Left lung (tissue), 10 donors: ENCODE results near the gene VAX1. TPM values are rescaled to one million over a fixed set of nuclear protein-coding genes. Genes with fewer than 3 reads are reported as not detected.

Source experiments
- ATAC-seq: fragments of 200-7000 bp; cut with Tn5 transposase; one replicate; pipeline ENCODE4 v1.9.1; 2020; ENCODE audit warnings: moderate library complexity
- DNase-seq, 4 donors: peaks; one replicate each; pipeline ENCODE4 v3.0.0-alpha.2; 2013 to 2020
- H3K27ac ChIP-seq, 2 donors: fragments of 200-600 bp; sonication (generic) in 1 of 2; one replicate each; pipeline versions ENCODE4 v1.5.0 to v1.8.0; 2020 to 2021
- H3K27me3 ChIP-seq, 2 donors: fragments of 200-600 bp; sonication (generic) in 1 of 2; one replicate each; pipeline versions ENCODE4 v1.5.0 to v1.8.0; 2020 to 2021
- H3K36me3 ChIP-seq, 2 donors: fragments of 200-600 bp; sonication (generic) in 1 of 2; one replicate each; pipeline versions ENCODE4 v1.5.0 to v1.8.0; 2020 to 2021
- H3K4me1 ChIP-seq, 2 donors: fragments of 200-600 bp; one replicate each; pipeline ENCODE4 v1.8.0; 2021
- H3K4me3 ChIP-seq, 2 donors: fragments of 200-600 bp; sonication (generic) in 1 of 2; one replicate each; pipeline versions ENCODE4 v1.5.0 to v1.8.0; 2020 to 2021; ENCODE audit warnings: mild to moderate bottlenecking in 1 of 2
- H3K9me3 ChIP-seq, 2 donors: fragments of 200-600 bp; sonication (generic) in 1 of 2; one replicate each; pipeline versions ENCODE4 v1.5.0 to v1.8.0; 2020 to 2021
- CTCF ChIP-seq, 2 donors: fragments of 200-600 bp; sonication (generic) in 1 of 2; IDR thresholded peaks; one replicate each; pipeline versions ENCODE4 v1.5.0 to v1.8.0; 2021; ENCODE audit warnings: antibody characterized with exemption in 2 of 2
- intact Hi-C, 2 donors: fragments of 100-400 bp; cut with DNase I; formaldehyde crosslinking; loops; one replicate each; pipeline versions ENCODE4 v1.11.2 to v1.14.2; 2022
- polyA plus RNA-seq, 6 donors: library from polyadenylated mRNA; unstranded; fragments of 120-200 nt; gene quantifications; one replicate each; pipeline ENCODE4 v1.2.1, GENCODE V29; 2013; ENCODE audit not compliant: insufficient read length in 6 of 6
- total RNA-seq, 2 donors: library from RNA; stranded (reverse); fragmentation: NEBNext Ultra II Directional; extraction: Animal tissue kit (Norgen Biotek cat#: 25700); gene quantifications; one replicate each; pipeline ENCODE4 v1.2.1, GENCODE V29; 2021
- donor health status: DM: no; HTN: yes; CAD: no.
- donor health status: DM: no; HTN: no; CAD: no.

Gene VAX1
- total and polyA plus RNA-seq, 8 donors, result not detected

- peaks cover 6 to 41% of the 10 kb centered on the region in 2 donors for H3K4me1 ChIP-seq
- peaks cover 99 to 100% of the 10 kb centered on the region in 2 donors for H3K27me3 ChIP-seq
- intact Hi-C loops, result no loop called here
- no peak overlapping the region for H3K4me3 ChIP-seq
- ATAC-seq (no peak), DNase-seq (no peak)
- no peaks in the 10 kb centered on the region for H3K36me3 ChIP-seq
- no peak overlapping the region for H3K27ac ChIP-seq
- no peaks in the 10 kb centered on the region for H3K9me3 ChIP-seq
- no peak for TF ChIP-seq CTCF (IDR thresholded peaks at IDR 0.05)
Observed at GRCh38 chr10:117166418-117167345, 28.6 kb upstream of the VAX1 start.

DNA sequence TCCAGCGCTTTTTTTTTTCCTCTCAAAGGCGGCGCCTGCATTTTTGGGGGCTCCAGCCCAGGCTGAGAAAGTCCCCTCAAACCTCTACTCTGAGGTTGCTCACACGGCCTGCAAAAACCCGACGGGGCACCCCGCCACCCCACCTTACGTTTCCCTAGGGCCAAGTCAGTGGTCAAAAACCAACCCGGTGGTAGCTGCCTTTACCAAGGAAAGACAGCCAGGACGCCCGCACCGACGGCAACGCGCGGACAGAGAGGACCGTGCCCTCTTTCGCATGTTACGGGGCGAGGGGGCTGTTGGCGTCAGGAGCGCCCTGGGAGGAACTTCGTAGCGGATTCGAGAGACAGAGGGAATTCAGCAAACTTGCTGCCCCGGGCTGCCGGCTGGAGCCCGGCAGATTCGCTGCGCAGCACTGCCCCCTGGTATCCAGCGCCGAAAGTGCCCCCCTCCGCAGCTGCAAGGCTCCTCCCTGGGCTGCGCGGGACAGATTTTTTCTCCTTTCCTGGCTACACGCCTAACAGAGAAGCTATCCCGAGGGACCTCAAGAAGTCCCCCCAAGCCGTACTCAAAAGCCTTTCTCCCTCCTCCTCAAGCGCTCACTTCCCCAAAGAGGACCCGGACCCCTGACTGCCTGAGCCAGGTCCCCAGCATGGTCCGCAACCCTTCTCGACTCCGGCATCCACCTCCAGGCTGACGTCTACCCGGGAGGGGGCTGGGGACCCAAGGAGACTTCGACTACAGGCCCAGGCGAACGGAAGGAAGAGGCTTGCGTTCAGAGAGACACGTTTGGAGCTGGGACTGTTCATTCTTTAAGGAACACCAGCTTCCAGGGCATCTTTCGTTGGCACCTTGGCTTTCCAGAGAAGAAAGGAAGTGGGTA is 27.7 kb upstream of the VAX1 start:
- intact Hi-C loops, result no loop called here
- peak; percentile 17 to 50 for TF ChIP-seq CTCF (IDR thresholded peaks at IDR 0.05)
- H3K27ac ChIP-seq, result no peak overlapping the region
- peak overlapping the region in 1 of 2 donors; percentile 1 for H3K4me3 ChIP-seq
- H3K9me3 ChIP-seq, result no peaks in the 10 kb centered on the region
- DNase-seq (peak in 2 of 4 donors; percentile 51 to 85), ATAC-seq (peak; percentile 71)
- H3K36me3 ChIP-seq, result no peaks in the 10 kb centered on the region
- peaks cover 99 to 100% of the 10 kb centered on the region in 2 donors for H3K27me3 ChIP-seq
- peaks cover 6 to 41% of the 10 kb centered on the region in 2 donors for H3K4me1 ChIP-seq

DNA sequence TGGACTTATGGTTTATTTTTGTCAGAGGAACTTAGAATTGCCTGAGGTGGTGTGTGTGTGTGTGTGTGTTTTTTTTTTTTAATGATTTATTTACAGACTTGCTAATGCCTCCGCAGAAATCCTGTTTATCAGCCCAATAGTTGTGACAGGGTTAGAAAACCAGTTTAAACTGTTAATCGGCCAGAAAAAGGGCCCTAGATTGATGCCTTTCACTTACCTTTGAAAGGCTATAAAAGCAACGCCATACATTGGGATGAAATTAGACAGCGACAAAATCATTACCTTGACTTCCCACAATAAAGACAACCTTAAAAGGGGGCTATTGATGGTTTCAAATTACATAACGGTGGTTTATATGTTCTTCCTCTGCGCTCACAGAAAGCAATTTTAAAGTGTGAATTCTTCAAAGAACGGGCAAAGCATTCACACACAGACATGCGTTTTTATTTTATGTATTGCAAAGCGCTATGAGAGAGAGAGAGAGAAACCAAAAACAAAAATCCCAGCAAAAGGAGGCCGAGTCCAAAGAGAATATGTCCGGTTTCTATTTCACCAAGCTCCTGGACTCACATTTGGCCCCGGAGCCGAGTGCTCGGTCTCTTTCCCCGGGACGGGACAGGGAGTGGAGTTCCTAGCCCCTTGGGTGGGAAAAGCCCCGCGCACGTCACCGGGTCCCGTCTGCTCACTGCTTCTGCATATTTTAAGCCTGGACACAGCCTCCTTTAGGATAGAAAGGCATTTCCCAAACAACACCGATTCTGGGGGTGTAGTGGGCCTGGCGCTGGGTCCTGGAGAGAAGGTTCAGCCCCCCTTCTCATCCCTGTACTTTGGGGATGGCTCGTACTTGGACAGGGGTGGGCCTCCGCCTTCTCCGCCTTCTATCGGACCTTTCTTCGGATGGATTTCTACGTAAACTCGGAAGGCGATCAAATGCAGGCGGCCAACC is 26.8 kb upstream of the VAX1 start:
- peak overlapping the region in 1 of 2 donors; percentile 1 for H3K4me3 ChIP-seq
- peaks cover 6 to 41% of the 10 kb centered on the region in 2 donors for H3K4me1 ChIP-seq
- ATAC-seq, result no peak
- intact Hi-C loops, result no loop called here
- H3K27me3 ChIP-seq, result peaks cover 99 to 100% of the 10 kb centered on the region in 2 donors
- TF ChIP-seq CTCF (IDR thresholded peaks at IDR 0.05), result no peak
- no peaks in the 10 kb centered on the region for H3K36me3 ChIP-seq
- H3K27ac ChIP-seq, result no peak overlapping the region
- no peaks in the 10 kb centered on the region for H3K9me3 ChIP-seq
- no peak for DNase-seq

GRCh38 chr10:117163954-117164548 is 26.0 kb upstream of the VAX1 start:
- H3K27ac ChIP-seq, result no peak overlapping the region
- no peak for DNase-seq
- intact Hi-C loops, result no loop called here
- peaks cover 6 to 41% of the 10 kb centered on the region in 2 donors for H3K4me1 ChIP-seq
- no peak for ATAC-seq
- no peaks in the 10 kb centered on the region for H3K9me3 ChIP-seq
- H3K36me3 ChIP-seq, result no peaks in the 10 kb centered on the region
- no peak overlapping the region for H3K4me3 ChIP-seq
- TF ChIP-seq CTCF (IDR thresholded peaks at IDR 0.05), result no peak
- peaks cover 99 to 100% of the 10 kb centered on the region in 2 donors for H3K27me3 ChIP-seq
